CD14-positive monocyte (primary cell): ENCODE measurements around the gene RETREG1. TPM values are rescaled to one million over a fixed set of nuclear protein-coding genes. Genes with fewer than 3 reads are reported as not detected.

ENCODE experiments used
- DNase-seq, 3 donors: peaks; one replicate each; pipeline ENCODE4 v3.0.0-alpha.2; 2011 to 2022
- H2AFZ ChIP-seq: 2 replicates; pipeline ENCODE4 v1.6.0; 2012; ENCODE audit warnings: mild to moderate bottlenecking, low read depth, low read length, inconsistent platforms; ENCODE audit not compliant: insufficient read depth, poor library complexity, severe bottlenecking
- H3K27ac ChIP-seq, 2 donors: 1 replicate in 1 of 2; 2 replicates in 1 of 2; pipeline ENCODE4 v1.5.1; 2012 to 2013; ENCODE audit warnings: low read length in 2 of 2, control low read depth in 1 of 2, inconsistent platforms in 1 of 2, low read depth in 1 of 2, mild to moderate bottlenecking in 1 of 2
- H3K27me3 ChIP-seq, 2 donors: one replicate each; pipeline versions ENCODE4 v1.6.0 to v1.6.1; 2011 to 2013; ENCODE audit warnings: low read length in 2 of 2; ENCODE audit not compliant: control insufficient read depth in 2 of 2, insufficient read depth in 2 of 2
- H3K36me3 ChIP-seq, 2 donors: replicated peaks in 1 of 2; 1 replicate in 1 of 2; 2 replicates in 1 of 2; pipeline versions ENCODE4 v1.5.1 to v1.6.1; 2012 to 2013; ENCODE audit warnings: low read length in 2 of 2, control low read depth in 1 of 2, inconsistent platforms in 1 of 2, mild to moderate bottlenecking in 1 of 2; ENCODE audit not compliant: insufficient read depth in 2 of 2, control insufficient read depth in 1 of 2
- H3K4me1 ChIP-seq, 2 donors: 1 replicate in 1 of 2; 2 replicates in 1 of 2; pipeline versions ENCODE4 v1.5.1 to v1.6.1; 2012 to 2013; ENCODE audit warnings: low read length in 2 of 2, control low read depth in 1 of 2, inconsistent platforms in 1 of 2, mild to moderate bottlenecking in 1 of 2, moderate library complexity in 1 of 2; ENCODE audit not compliant: insufficient read depth in 2 of 2, control insufficient read depth in 1 of 2
- H3K4me2 ChIP-seq: replicated peaks from 2 replicates; pipeline ENCODE3; 2012; ENCODE audit warnings: low read length, moderate library complexity, mild to moderate bottlenecking; ENCODE audit not compliant: poor library complexity, severe bottlenecking; ENCODE audit errors: extremely low read depth
- H3K4me3 ChIP-seq, 3 experiments: fragments of 200-600 bp in 1 of 3; sonication (generic) in 1 of 3; replicated peaks in 1 of 3; 1 replicate in 2 of 3; 2 replicates in 1 of 3; pipeline ENCODE4 v1.5.1; 2011 to 2013; ENCODE audit warnings: low read length in 3 of 3, mild to moderate bottlenecking in 3 of 3, control low read depth in 2 of 3, low read depth in 2 of 3, inconsistent platforms in 1 of 3, moderate library complexity in 1 of 3
- H3K79me2 ChIP-seq: 2 replicates; pipeline ENCODE4 v1.6.0; 2012; ENCODE audit warnings: mild to moderate bottlenecking, control low read depth, inconsistent platforms, low read length, moderate library complexity; ENCODE audit not compliant: insufficient read depth
- H3K9ac ChIP-seq: 2 replicates; pipeline ENCODE4 v1.6.0; 2017; ENCODE audit warnings: low read length, mild to moderate bottlenecking; ENCODE audit not compliant: insufficient read depth, poor library complexity, severe bottlenecking
- H3K9me3 ChIP-seq, 2 donors: replicated peaks in 1 of 2; 1 replicate in 1 of 2; 2 replicates in 1 of 2; pipeline versions ENCODE4 v1.5.1 to v1.6.1; 2012 to 2013; ENCODE audit warnings: low read length in 2 of 2, control low read depth in 1 of 2; ENCODE audit not compliant: control insufficient read depth in 1 of 2, insufficient read depth in 1 of 2
- H4K20me1 ChIP-seq: 2 replicates; pipeline ENCODE4 v1.6.0; 2012; ENCODE audit warnings: mild to moderate bottlenecking, low read length, control low read depth, moderate library complexity; ENCODE audit not compliant: insufficient read depth
- H3K27ac Mint-ChIP-seq, 7 donors: one replicate each; pipeline ENCODE4 v1.8.0; 2020; ENCODE audit warnings: mild to moderate bottlenecking in 7 of 7, mixed read lengths in 7 of 7, moderate library complexity in 6 of 7, inconsistent platforms in 2 of 7
- H3K27me3 Mint-ChIP-seq, 3 donors: one replicate each; pipeline ENCODE4 v1.8.0; 2021 to 2022; ENCODE audit warnings: low read depth in 3 of 3, mild to moderate bottlenecking in 3 of 3, mixed read lengths in 3 of 3, moderate library complexity in 3 of 3, inconsistent platforms in 1 of 3
- H3K36me3 Mint-ChIP-seq, 2 donors: one replicate each; pipeline ENCODE4 v1.8.0; 2020; ENCODE audit warnings: mixed read lengths in 2 of 2, inconsistent platforms in 1 of 2, mild to moderate bottlenecking in 1 of 2
- H3K4me1 Mint-ChIP-seq: one replicate; pipeline ENCODE4 v1.8.0; 2020; ENCODE audit warnings: mild to moderate bottlenecking, mixed read lengths
- H3K4me3 Mint-ChIP-seq, 2 donors: one replicate each; pipeline ENCODE4 v1.8.0; 2020; ENCODE audit warnings: mild to moderate bottlenecking in 2 of 2, mixed read lengths in 2 of 2, moderate library complexity in 1 of 2
- H3K9me3 Mint-ChIP-seq, 7 donors: one replicate each; pipeline ENCODE4 v1.8.0; 2020 to 2022; ENCODE audit warnings: mixed read lengths in 7 of 7, mild to moderate bottlenecking in 6 of 7, moderate library complexity in 6 of 7, inconsistent platforms in 2 of 7
- WGBS: methylation state at CpG from one replicate; pipeline ENCODE4 v1.1.5; 2013; ENCODE audit warnings: missing lambda C conversion rate; ENCODE audit not compliant: insufficient coverage; 5-methylcytosine and 5-hydroxymethylcytosine counted together
- intact Hi-C, 2 donors: fragments of 100-400 bp; cut with micrococcal nuclease; formaldehyde crosslinking; loops; one replicate each; pipeline versions ENCODE4 v1.15.0 to v1.15.1; 2023
- polyA plus RNA-seq, 3 donors: library from polyadenylated mRNA; depleted of rRNA in 1 of 3; unstranded in 2 of 3; stranded (reverse) in 1 of 3; fragments of 300-500 nt in 2 of 3; fragments of >200 nt in 1 of 3; fragmentation: Illumina TruSeq in 2 of 3; gene quantifications; 1 replicate in 2 of 3; 2 replicates in 1 of 3; pipeline ENCODE4 v1.2.3, GENCODE V29; 2012 to 2021
- TF ChIP-seq, protein P1 (sequence below): fragments of 200-600 bp; IDR thresholded peaks from one replicate; pipeline ENCODE4 v1.8.0; 2022; ENCODE audit warnings: antibody characterized with exemption, mild to moderate bottlenecking

RETREG1 gene
- polyA plus RNA-seq, 3 donors, result 3.5 to 6.4 (median 4.7) TPM

DNA sequence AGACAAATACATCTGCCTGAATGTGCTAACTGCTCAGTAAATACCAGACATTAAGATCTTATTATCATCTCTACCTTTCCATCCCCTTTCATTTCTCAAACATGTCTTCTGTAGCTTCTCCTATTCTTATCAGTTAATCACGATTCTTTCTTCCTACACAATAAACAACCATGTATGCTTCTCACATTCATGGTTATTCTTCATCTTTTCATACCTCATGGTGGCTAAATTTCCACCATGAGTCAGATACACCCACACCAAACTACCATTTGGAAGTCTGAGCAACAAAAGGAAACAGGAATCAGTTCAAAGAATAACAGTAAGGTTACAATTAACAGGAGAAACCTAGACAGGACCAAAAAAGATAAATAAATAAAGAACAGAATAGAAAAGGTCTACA lies 158.9 kb downstream of the RETREG1 start:
- H3K36me3 Mint-ChIP-seq, result peaks cover 73 to 85% of the 10 kb centered on the region in 2 donors
- Histone ChIP-seq H3K36me3 (peaks cover 78 to 98% of the 10 kb centered on the region in 2 donors), H3K27ac (peak overlapping the region in 1 of 2 donors; percentile 87), H3K27me3 (no peaks in the 10 kb centered on the region), H3K4me1 (peaks cover 14 to 26% of the 10 kb centered on the region in 2 donors), H3K4me3 (no peak overlapping the region), H3K4me2 (no peak overlapping the region), H3K9me3 (no peaks in the 10 kb centered on the region), H4K20me1 (peaks cover 98% of the 10 kb centered on the region), H3K9ac (no peak overlapping the region), H3K79me2 (peaks cover 78% of the 10 kb centered on the region), H2AFZ (no peak overlapping the region)
- DNase-seq, result no peak
- H3K27me3 Mint-ChIP-seq, result no peaks in the 10 kb centered on the region
- peak overlapping the region in 5 of 7 donors; percentile 4 to 76 (median 66) for H3K27ac Mint-ChIP-seq
- H3K4me1 Mint-ChIP-seq, result peaks cover 40% of the 10 kb centered on the region
- TF ChIP-seq, protein P1, sequence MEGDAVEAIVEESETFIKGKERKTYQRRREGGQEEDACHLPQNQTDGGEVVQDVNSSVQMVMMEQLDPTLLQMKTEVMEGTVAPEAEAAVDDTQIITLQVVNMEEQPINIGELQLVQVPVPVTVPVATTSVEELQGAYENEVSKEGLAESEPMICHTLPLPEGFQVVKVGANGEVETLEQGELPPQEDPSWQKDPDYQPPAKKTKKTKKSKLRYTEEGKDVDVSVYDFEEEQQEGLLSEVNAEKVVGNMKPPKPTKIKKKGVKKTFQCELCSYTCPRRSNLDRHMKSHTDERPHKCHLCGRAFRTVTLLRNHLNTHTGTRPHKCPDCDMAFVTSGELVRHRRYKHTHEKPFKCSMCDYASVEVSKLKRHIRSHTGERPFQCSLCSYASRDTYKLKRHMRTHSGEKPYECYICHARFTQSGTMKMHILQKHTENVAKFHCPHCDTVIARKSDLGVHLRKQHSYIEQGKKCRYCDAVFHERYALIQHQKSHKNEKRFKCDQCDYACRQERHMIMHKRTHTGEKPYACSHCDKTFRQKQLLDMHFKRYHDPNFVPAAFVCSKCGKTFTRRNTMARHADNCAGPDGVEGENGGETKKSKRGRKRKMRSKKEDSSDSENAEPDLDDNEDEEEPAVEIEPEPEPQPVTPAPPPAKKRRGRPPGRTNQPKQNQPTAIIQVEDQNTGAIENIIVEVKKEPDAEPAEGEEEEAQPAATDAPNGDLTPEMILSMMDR, result no peak
- intact Hi-C loops, result loop anchor here in 1 of 2 donors (10.0 kb wide), 1 partner anchor 167 kb away; no protein-coding TSS in a partner anchor
- no peak overlapping the region for H3K4me3 Mint-ChIP-seq
- no peaks in the 10 kb centered on the region for H3K9me3 Mint-ChIP-seq
- WGBS, result no CpG with 5 or more reads among the region's 1 CpG

DNA sequence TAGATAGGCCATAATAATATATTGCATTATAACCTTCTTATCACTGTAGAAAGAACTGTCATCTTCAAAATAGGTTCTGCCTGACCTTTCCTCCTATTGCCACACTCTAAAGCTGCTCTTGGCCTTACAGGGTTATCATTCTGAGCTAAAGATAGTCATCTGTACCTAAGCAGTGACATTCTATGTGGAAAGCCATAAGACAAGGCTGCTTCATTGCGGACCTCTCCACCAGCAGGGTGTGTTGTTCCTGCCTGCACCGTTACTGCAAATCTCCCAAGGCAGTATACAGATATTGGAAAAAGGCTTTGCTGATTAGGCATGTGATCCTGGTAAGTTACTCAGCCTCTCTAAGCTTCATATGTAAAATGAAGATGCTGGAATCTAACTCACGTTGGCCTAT lies 159.3 kb downstream of the RETREG1 start:
- H3K4me3 Mint-ChIP-seq, result no peak overlapping the region
- peaks cover 38% of the 10 kb centered on the region for H3K4me1 Mint-ChIP-seq
- TF ChIP-seq, protein P1, result no peak
- Histone ChIP-seq H3K4me2 (no peak overlapping the region), H3K36me3 (peaks cover 78 to 98% of the 10 kb centered on the region in 2 donors), H3K27me3 (no peaks in the 10 kb centered on the region), H3K4me1 (peaks cover 14 to 24% of the 10 kb centered on the region in 2 donors), H3K9me3 (no peaks in the 10 kb centered on the region), H3K27ac (peak overlapping the region in 1 of 2 donors; percentile 87), H2AFZ (no peak overlapping the region), H3K9ac (no peak overlapping the region), H3K4me3 (no peak overlapping the region), H3K79me2 (peaks cover 76% of the 10 kb centered on the region), H4K20me1 (peaks cover 98% of the 10 kb centered on the region)
- WGBS, result 80% methylated on average over 1 of the region's 3 CpGs
- intact Hi-C loops, result loop anchor here in 1 of 2 donors (10.0 kb wide), 1 partner anchor 167 kb away; no protein-coding TSS in a partner anchor
- H3K27ac Mint-ChIP-seq, result peak overlapping the region in 5 of 7 donors; percentile 4 to 76 (median 56)
- no peaks in the 10 kb centered on the region for H3K27me3 Mint-ChIP-seq
- H3K36me3 Mint-ChIP-seq, result peaks cover 74 to 85% of the 10 kb centered on the region in 2 donors
- H3K9me3 Mint-ChIP-seq, result no peaks in the 10 kb centered on the region
- DNase-seq, result no peak
